ENCODE results near the gene CXCR6. TPM values are rescaled to one million over a fixed set of nuclear protein-coding genes. Genes with fewer than 3 reads are reported as not detected.

Gene CXCR6
- total and polyA plus RNA-seq, 2 donors (not counting 1 experiment from before 2014, with no cell fraction given) = not detected

- Histone ChIP-seq H4K20me1 (ENCODE audit: control insufficient read depth, extremely low read depth, insufficient read depth, low read length) (no peaks in the 10 kb centered on the region), H3K4me1 (ENCODE audit: control insufficient read depth, extremely low read depth, insufficient read depth, low read length) (no peaks in the 10 kb centered on the region), H3K36me3 (ENCODE audit: control insufficient read depth, insufficient read depth, low read length) (peaks cover 22% of the 10 kb centered on the region), H3K9me3 (ENCODE audit: control insufficient read depth, insufficient read depth, low read depth, low read length) (no peaks in the 10 kb centered on the region), H3K79me2 (ENCODE audit: control insufficient read depth, insufficient read depth, low read length) (no peaks in the 10 kb centered on the region), H3K9ac (ENCODE audit: insufficient read depth, low read length) (no peak overlapping the region), H3K27ac (ENCODE audit: insufficient read depth, low read length) (no peak overlapping the region), H3K27me3 (ENCODE audit: control insufficient read depth, insufficient read depth, low read length) (no peaks in the 10 kb centered on the region), H3K4me3 (replicated peaks in 1 of 4; ENCODE audit: control extremely low read depth in 1 of 4, insufficient read depth in 1 of 4, low read depth in 3 of 4, low read length in 4 of 4) (no peak overlapping the region), H3K4me2 (ENCODE audit: extremely low read depth, insufficient read depth, low read length) (no peak overlapping the region), H2AFZ (ENCODE audit: low read length) (no peak overlapping the region)
- DNase-seq (ENCODE audit: low read depth in 2 of 2) = no peak
- TF ChIP-seq EZH2 (IDR thresholded peaks at IDR 0.05; ENCODE audit: low read length, missing control alignments) (no peak), CTCF (conservative IDR thresholded peaks at IDR 0.05 in 1 of 2, IDR thresholded peaks at IDR 0.05 in 1 of 2; ENCODE audit: low read depth in 1 of 2, low read length in 2 of 2) (no peak)
These were observed 18.8 kb downstream of the CXCR6 start for GRCh38 chr3:45962033-45962432.

- Histone ChIP-seq H3K4me3 (replicated peaks in 1 of 4; ENCODE audit: control extremely low read depth in 1 of 4, insufficient read depth in 1 of 4, low read depth in 3 of 4, low read length in 4 of 4) (no peak overlapping the region), H3K9me3 (ENCODE audit: control insufficient read depth, insufficient read depth, low read depth, low read length) (no peaks in the 10 kb centered on the region), H3K27ac (ENCODE audit: insufficient read depth, low read length) (no peak overlapping the region), H3K9ac (ENCODE audit: insufficient read depth, low read length) (no peak overlapping the region), H3K79me2 (ENCODE audit: control insufficient read depth, insufficient read depth, low read length) (no peaks in the 10 kb centered on the region), H2AFZ (ENCODE audit: low read length) (no peak overlapping the region), H3K4me2 (ENCODE audit: extremely low read depth, insufficient read depth, low read length) (no peak overlapping the region), H4K20me1 (ENCODE audit: control insufficient read depth, extremely low read depth, insufficient read depth, low read length) (no peaks in the 10 kb centered on the region), H3K36me3 (ENCODE audit: control insufficient read depth, insufficient read depth, low read length) (peaks cover 31% of the 10 kb centered on the region), H3K27me3 (ENCODE audit: control insufficient read depth, insufficient read depth, low read length) (no peaks in the 10 kb centered on the region), H3K4me1 (ENCODE audit: control insufficient read depth, extremely low read depth, insufficient read depth, low read length) (peaks cover 3% of the 10 kb centered on the region)
- no peak for TF ChIP-seq CTCF (conservative IDR thresholded peaks at IDR 0.05 in 1 of 2, IDR thresholded peaks at IDR 0.05 in 1 of 2; ENCODE audit: low read depth in 1 of 2, low read length in 2 of 2)
- no peak for TF ChIP-seq EZH2 (IDR thresholded peaks at IDR 0.05; ENCODE audit: low read length, missing control alignments)
- DNase-seq (ENCODE audit: low read depth in 2 of 2) = no peak
These were observed 20.9 kb downstream of the CXCR6 start for GRCh38 chr3:45964139-45964538.

GRCh38 chr3:45965253-45965652, 22.0 kb downstream of the CXCR6 start:
- peaks cover 32% of the 10 kb centered on the region for H3K36me3 ChIP-seq (ENCODE audit: control insufficient read depth, insufficient read depth, low read length)

More at GRCh38 chr3:45965253-45965652, 22.0 kb downstream of the CXCR6 start:
- H3K27me3 ChIP-seq (ENCODE audit: control insufficient read depth, insufficient read depth, low read length) = no peaks in the 10 kb centered on the region
- H3K79me2 ChIP-seq (ENCODE audit: control insufficient read depth, insufficient read depth, low read length) = no peaks in the 10 kb centered on the region
- no peak overlapping the region for H3K4me3 ChIP-seq (replicated peaks in 1 of 4; ENCODE audit: control extremely low read depth in 1 of 4, insufficient read depth in 1 of 4, low read depth in 3 of 4, low read length in 4 of 4)
- H3K4me1 ChIP-seq (ENCODE audit: control insufficient read depth, extremely low read depth, insufficient read depth, low read length) = peaks cover 3% of the 10 kb centered on the region
- no peaks in the 10 kb centered on the region for H3K9me3 ChIP-seq (ENCODE audit: control insufficient read depth, insufficient read depth, low read depth, low read length)
- H3K9ac ChIP-seq (ENCODE audit: insufficient read depth, low read length) = no peak overlapping the region
- DNase-seq (ENCODE audit: low read depth in 2 of 2) = no peak
- TF ChIP-seq CTCF (conservative IDR thresholded peaks at IDR 0.05 in 1 of 2, IDR thresholded peaks at IDR 0.05 in 1 of 2; ENCODE audit: low read depth in 1 of 2, low read length in 2 of 2) (no peak), EZH2 (IDR thresholded peaks at IDR 0.05; ENCODE audit: low read length, missing control alignments) (no peak)
- no peak overlapping the region for H3K27ac ChIP-seq (ENCODE audit: insufficient read depth, low read length)
- H4K20me1 ChIP-seq (ENCODE audit: control insufficient read depth, extremely low read depth, insufficient read depth, low read length) = no peaks in the 10 kb centered on the region
- no peak overlapping the region for H3K4me2 ChIP-seq (ENCODE audit: extremely low read depth, insufficient read depth, low read length)
- H2AFZ ChIP-seq (ENCODE audit: low read length) = no peak overlapping the region
